Hepatocyte (in vitro differentiated cells): ENCODE data around the gene NCAPH2. TPM values are rescaled to one million over a fixed set of nuclear protein-coding genes. Genes with fewer than 3 reads are reported as not detected.
A peak's percentile ranks its signal among the peaks of the same experiment; 100 is the strongest.

Source experiments
- DNase-seq: peaks from one replicate; pipeline ENCODE4 v3.0.0-alpha.2; 2016; ENCODE audit warnings: low spot score
- H2AFZ ChIP-seq: fragments of 200-600 bp; sonication (generic); 2 replicates; pipeline ENCODE4 v1.6.0; 2016; ENCODE audit warnings: antibody characterized with exemption, mild to moderate bottlenecking
- H3K27ac ChIP-seq: fragments of 200-600 bp; sonication (generic); 2 replicates; pipeline ENCODE4 v1.5.1; 2016; ENCODE audit warnings: mild to moderate bottlenecking
- H3K27me3 ChIP-seq: fragments of 200-600 bp; sonication (generic); 2 replicates; pipeline ENCODE4 v1.6.1; 2016
- H3K36me3 ChIP-seq: fragments of 200-600 bp; sonication (generic); replicated peaks from 2 replicates; pipeline ENCODE4 v1.5.1; 2016; ENCODE audit warnings: low read depth; ENCODE audit not compliant: insufficient read depth
- H3K4me1 ChIP-seq: fragments of 200-600 bp; sonication (generic); 2 replicates; pipeline ENCODE4 v1.5.1; 2016; ENCODE audit warnings: mild to moderate bottlenecking, moderate library complexity; ENCODE audit not compliant: insufficient read depth
- H3K4me2 ChIP-seq: fragments of 200-600 bp; sonication (generic); 2 replicates; pipeline ENCODE4 v1.6.0; 2016
- H3K4me3 ChIP-seq: fragments of 200-600 bp; sonication (generic); 2 replicates; pipeline ENCODE4 v1.5.1; 2016; ENCODE audit warnings: mild to moderate bottlenecking
- H3K79me2 ChIP-seq: fragments of 200-600 bp; sonication (generic); 2 replicates; pipeline ENCODE4 v1.6.0; 2017; ENCODE audit warnings: mild to moderate bottlenecking
- H3K9me2 ChIP-seq: fragments of 200-600 bp; sonication (generic); replicated peaks from 2 replicates; pipeline ENCODE4 v1.6.0; 2017; ENCODE audit warnings: mild to moderate bottlenecking; ENCODE audit not compliant: insufficient read depth
- H3K9me3 ChIP-seq: fragments of 200-600 bp; sonication (generic); 2 replicates; pipeline ENCODE4 v1.5.1; 2016; ENCODE audit warnings: low read depth, mild to moderate bottlenecking
- H4K20me1 ChIP-seq: fragments of 200-600 bp; sonication (generic); 2 replicates; pipeline ENCODE4 v1.6.0; 2016; ENCODE audit warnings: mild to moderate bottlenecking; ENCODE audit not compliant: insufficient read depth, poor library complexity, severe bottlenecking
- CTCF ChIP-seq: fragments of 200-600 bp; sonication (generic); IDR thresholded peaks from 2 replicates; pipeline ENCODE4 v1.5.1; 2016; ENCODE audit warnings: antibody characterized with exemption, mild to moderate bottlenecking; ENCODE audit not compliant: poor library complexity
- EZH2 ChIP-seq: fragments of 200-600 bp; sonication (generic); IDR thresholded peaks from 2 replicates; pipeline ENCODE4 v1.6.1; 2016; ENCODE audit warnings: antibody characterized with exemption, mild to moderate bottlenecking, borderline replicate concordance
- EZH2phosphoT487 ChIP-seq: fragments of 200-600 bp; sonication (generic); IDR thresholded peaks from one replicate; pipeline ENCODE4 v1.6.1; 2018; ENCODE audit warnings: antibody characterized with exemption, mild to moderate bottlenecking, low read depth, moderate library complexity; ENCODE audit not compliant: unreplicated experiment, severe bottlenecking
- WGBS: methylation state at CpG from one replicate; pipeline ENCODE4 v1.1.6; 2016; ENCODE audit warnings: low lambda C conversion rate; ENCODE audit errors: missing lambda C conversion rate; 5-methylcytosine and 5-hydroxymethylcytosine counted together
- polyA plus RNA-seq: library from polyadenylated mRNA; unstranded; fragments of >200 nt; fragmentation: Nextera tagmentation; extraction: Ambion mirVana; gene quantifications from 2 replicates; pipeline ENCODE4 v1.2.1, GENCODE V29; 2016
- total RNA-seq: library from RNA; depleted of rRNA; stranded (reverse); fragments of >200 nt; gene quantifications from 2 replicates; pipeline ENCODE4 v1.2.3, GENCODE V29; 2014

The NCAPH2 gene
- total and polyA plus RNA-seq, 2 experiments from 2014 or later = 25.6 to 40.6 TPM

- no peaks in the 10 kb centered on the region for H3K9me3 ChIP-seq
- H3K27me3 ChIP-seq = peaks cover 5% of the 10 kb centered on the region
- peak overlapping the region; percentile 80 for H2AFZ ChIP-seq
- peaks cover 13% of the 10 kb centered on the region for H4K20me1 ChIP-seq
- WGBS = 0% methylated on average over 11 of the region's 33 CpGs
- H3K36me3 ChIP-seq = no peaks in the 10 kb centered on the region
- no peak for DNase-seq
- peaks cover 25% of the 10 kb centered on the region for H3K4me1 ChIP-seq
- peaks cover 35% of the 10 kb centered on the region for H3K79me2 ChIP-seq
- TF ChIP-seq EZH2 = no peak
- TF ChIP-seq EZH2phosphoT487 = no peak
- peak overlapping the region; percentile 94 for H3K4me2 ChIP-seq
- H3K27ac ChIP-seq = peak overlapping the region; percentile 98
- peak overlapping the region; percentile 67 for H3K4me3 ChIP-seq
- H3K9me2 ChIP-seq = no peaks in the 10 kb centered on the region
Observed at GRCh38 chr22:50525858-50526107, 17.8 kb downstream of the NCAPH2 start.

DNA sequence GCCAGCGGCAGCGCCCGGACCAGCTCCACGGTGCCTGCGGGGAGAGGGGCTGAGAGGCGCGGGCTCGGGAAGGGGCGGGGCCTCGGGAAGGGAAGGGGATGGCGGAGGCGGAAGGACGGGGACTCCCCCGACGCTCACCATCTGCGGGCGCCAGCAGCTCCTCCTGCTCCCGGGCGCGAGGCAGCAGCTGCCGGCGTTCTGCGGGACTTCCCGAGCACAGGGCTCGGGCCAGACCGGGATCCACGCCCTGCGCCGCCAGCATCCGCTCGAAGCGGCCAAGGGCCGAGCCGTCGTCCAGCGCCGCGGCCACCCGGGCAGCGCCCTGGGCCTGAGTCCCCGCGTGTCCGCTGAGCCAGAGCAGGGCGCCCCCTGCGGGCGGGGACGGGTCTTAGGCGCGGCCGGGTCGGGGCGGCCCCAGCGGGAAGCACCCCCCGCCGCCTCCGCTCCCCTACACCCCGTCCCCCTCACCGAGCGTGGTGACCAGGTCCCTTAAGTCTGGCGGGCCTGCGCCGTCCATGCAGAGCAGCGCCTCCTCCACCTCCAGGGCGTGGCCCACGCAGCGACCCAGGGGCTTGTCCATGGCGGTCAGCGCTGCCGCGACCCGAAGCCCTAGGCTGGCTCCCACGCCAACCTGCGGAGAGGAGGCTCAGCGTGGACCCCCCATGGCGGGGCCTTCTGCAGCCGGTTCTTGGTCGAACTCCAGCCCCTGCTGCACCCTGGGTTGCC is 18.2 kb downstream of the NCAPH2 start:
- peak; percentile 89 for DNase-seq
- WGBS = 2% methylated on average over 18 of the region's 77 CpGs
- peaks cover 30% of the 10 kb centered on the region for H3K4me1 ChIP-seq

GRCh38 chr22:50526834-50527801 is 19.1 kb downstream of the NCAPH2 start:
- Histone ChIP-seq H3K36me3 (no peaks in the 10 kb centered on the region), H3K4me3 (peak overlapping the region; percentile 67), H2AFZ (no peak overlapping the region), H3K27ac (peak overlapping the region; percentile 98), H3K4me2 (peak overlapping the region; percentile 94), H3K27me3 (peaks cover 11% of the 10 kb centered on the region), H3K9me3 (no peaks in the 10 kb centered on the region), H3K79me2 (peaks cover 24% of the 10 kb centered on the region), H4K20me1 (peaks cover 13% of the 10 kb centered on the region), H3K4me1 (peaks cover 39% of the 10 kb centered on the region), H3K9me2 (no peaks in the 10 kb centered on the region)
- DNase-seq = no peak
- 56% methylated on average over 29 of the region's 29 CpGs for WGBS
- no peak for TF ChIP-seq EZH2phosphoT487
- no peak for TF ChIP-seq EZH2
- TF ChIP-seq CTCF = no peak

More for the DNA sequence above, 18.2 kb downstream of the NCAPH2 start:
- Histone ChIP-seq H2AFZ (peak overlapping the region; percentile 80), H3K27ac (peak overlapping the region; percentile 98), H4K20me1 (peaks cover 13% of the 10 kb centered on the region), H3K27me3 (peaks cover 9% of the 10 kb centered on the region), H3K9me3 (no peaks in the 10 kb centered on the region), H3K36me3 (no peaks in the 10 kb centered on the region), H3K79me2 (peaks cover 32% of the 10 kb centered on the region), H3K9me2 (no peaks in the 10 kb centered on the region), H3K4me3 (peak overlapping the region; percentile 67), H3K4me2 (peak overlapping the region; percentile 94)
- TF ChIP-seq CTCF (peak; percentile 59), EZH2phosphoT487 (no peak), EZH2 (no peak)
